ENCODE results near the gene RTCA. TPM values are rescaled to one million over a fixed set of nuclear protein-coding genes. Genes with fewer than 3 reads are reported as not detected.
"Not testable (repeated sequence)": the region's sequence is repeated elsewhere in the genome, so short reads cannot be mapped to it uniquely, and the experiment has no call there.

Gene RTCA
- total RNA-seq, 2 donors from 2014 or later: 15.4 to 23.8 TPM

DNA sequence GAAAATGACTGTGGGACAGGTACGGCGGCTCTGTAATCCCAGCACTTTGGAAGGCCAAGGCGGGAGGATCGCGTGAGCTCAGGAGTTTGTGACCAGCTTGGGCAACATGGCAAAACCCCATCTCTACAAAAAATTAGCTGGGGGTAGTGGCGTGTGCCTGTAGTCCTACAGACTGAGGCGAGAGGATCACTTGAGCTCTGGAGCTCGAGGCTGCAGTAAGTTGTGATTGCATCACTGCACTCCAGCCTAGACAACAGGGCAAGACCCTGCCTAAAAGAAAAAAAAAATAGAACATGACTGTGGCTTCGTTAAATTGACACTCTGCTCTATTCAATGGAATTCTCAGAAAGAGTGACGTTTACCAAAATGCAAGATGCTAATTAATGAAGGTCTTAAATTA is 12.5 kb upstream of the RTCA start:
- H3K27me3 ChIP-seq (replicated peaks; ENCODE audit: insufficient read depth): no peaks in the 10 kb centered on the region
- DNase-seq (ENCODE audit: low spot score): no peak
- H3K4me3 ChIP-seq: no peak overlapping the region
- no peaks in the 10 kb centered on the region for H3K9me3 ChIP-seq
- no peak overlapping the region for H3K27ac ChIP-seq
- ATAC-seq (ENCODE audit: insufficient number of reproducible peaks, low FRiP score, low read depth): no peak
- peaks cover 5 to 9% of the 10 kb centered on the region in 2 donors for H3K4me1 ChIP-seq (ENCODE audit: control insufficient read depth in 1 of 2, low read depth in 2 of 2)
- no peaks in the 10 kb centered on the region for H3K36me3 ChIP-seq
- TF ChIP-seq, protein P1, sequence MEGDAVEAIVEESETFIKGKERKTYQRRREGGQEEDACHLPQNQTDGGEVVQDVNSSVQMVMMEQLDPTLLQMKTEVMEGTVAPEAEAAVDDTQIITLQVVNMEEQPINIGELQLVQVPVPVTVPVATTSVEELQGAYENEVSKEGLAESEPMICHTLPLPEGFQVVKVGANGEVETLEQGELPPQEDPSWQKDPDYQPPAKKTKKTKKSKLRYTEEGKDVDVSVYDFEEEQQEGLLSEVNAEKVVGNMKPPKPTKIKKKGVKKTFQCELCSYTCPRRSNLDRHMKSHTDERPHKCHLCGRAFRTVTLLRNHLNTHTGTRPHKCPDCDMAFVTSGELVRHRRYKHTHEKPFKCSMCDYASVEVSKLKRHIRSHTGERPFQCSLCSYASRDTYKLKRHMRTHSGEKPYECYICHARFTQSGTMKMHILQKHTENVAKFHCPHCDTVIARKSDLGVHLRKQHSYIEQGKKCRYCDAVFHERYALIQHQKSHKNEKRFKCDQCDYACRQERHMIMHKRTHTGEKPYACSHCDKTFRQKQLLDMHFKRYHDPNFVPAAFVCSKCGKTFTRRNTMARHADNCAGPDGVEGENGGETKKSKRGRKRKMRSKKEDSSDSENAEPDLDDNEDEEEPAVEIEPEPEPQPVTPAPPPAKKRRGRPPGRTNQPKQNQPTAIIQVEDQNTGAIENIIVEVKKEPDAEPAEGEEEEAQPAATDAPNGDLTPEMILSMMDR (IDR thresholded peaks at IDR 0.05): no peak

DNA sequence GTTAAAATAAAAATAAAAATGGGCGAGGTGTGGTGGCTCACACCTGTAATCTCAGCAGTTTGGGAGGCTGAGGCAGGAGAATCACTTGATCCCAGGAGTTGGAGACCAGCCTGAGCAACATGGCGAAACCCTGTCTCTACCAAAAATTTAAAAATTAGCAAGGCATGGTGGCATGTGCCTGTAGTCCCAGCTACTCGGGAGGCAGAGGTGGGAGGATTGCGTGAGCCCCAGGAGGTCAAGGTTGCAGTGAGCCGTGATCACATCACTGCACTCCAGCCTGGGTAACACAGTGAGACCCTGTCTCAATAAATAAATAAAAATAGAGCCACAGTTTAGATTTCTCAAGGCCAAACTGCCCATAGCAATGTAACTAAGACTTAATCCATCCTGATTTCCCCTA is 9.7 kb upstream of the RTCA start:
- H3K27me3 ChIP-seq (replicated peaks; ENCODE audit: insufficient read depth); H3K9me3 ChIP-seq; ATAC-seq (ENCODE audit: insufficient number of reproducible peaks, low FRiP score, low read depth); DNase-seq (ENCODE audit: low spot score); H3K27ac ChIP-seq; H3K4me3 ChIP-seq; H3K4me1 ChIP-seq (ENCODE audit: control insufficient read depth in 1 of 2, low read depth in 2 of 2); H3K36me3 ChIP-seq: not testable (repeated sequence)

DNA sequence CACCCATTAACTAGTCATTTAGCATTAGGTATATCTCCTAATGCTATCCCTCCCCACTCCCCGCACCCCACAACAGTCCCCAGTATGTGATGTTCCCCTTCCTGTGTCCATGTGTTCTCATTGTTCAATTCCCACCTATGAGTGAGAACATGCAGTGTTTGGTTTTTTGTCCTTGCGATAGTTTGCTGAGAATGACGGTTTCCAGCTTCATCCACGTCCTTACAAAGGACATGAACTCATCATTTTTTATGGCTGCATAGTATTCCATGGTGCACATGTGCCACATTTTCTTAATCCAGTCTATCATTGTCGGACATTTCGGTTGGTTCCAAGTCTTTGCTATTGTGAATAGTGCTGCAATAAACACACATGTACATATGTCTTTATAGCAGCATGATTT is 7.6 kb upstream of the RTCA start:
- H3K36me3 ChIP-seq; H3K27me3 ChIP-seq (replicated peaks; ENCODE audit: insufficient read depth); H3K9me3 ChIP-seq; H3K4me3 ChIP-seq; ATAC-seq (ENCODE audit: insufficient number of reproducible peaks, low FRiP score, low read depth); DNase-seq (ENCODE audit: low spot score); H3K4me1 ChIP-seq (ENCODE audit: control insufficient read depth in 1 of 2, low read depth in 2 of 2); H3K27ac ChIP-seq: not testable (repeated sequence)

DNA sequence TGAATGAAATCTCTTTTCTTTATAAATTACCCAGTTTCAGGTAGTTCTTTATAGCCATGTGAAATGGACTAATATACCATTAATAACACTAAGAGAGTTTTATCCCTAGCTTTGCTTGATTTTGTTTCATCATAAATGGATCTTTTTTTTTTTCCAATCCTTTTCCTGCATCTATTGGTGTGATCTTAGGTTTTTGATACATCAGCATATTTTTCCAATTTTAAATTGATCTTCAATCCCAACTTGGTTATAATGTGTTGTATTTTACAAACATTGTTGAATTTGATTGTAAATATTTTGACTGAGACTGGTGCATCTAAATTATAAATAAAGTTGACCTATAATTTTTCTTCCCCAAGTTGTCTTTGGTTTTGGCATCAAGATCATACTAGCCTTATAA is 4.3 kb upstream of the RTCA start:
- H3K9me3 ChIP-seq: no peaks in the 10 kb centered on the region
- no peak overlapping the region for H3K4me3 ChIP-seq
- no peak overlapping the region for H3K27ac ChIP-seq
- peaks cover under 1 to 3% of the 10 kb centered on the region in 2 donors for H3K4me1 ChIP-seq (ENCODE audit: control insufficient read depth in 1 of 2, low read depth in 2 of 2)
- peaks cover 3% of the 10 kb centered on the region for H3K36me3 ChIP-seq
- DNase-seq (ENCODE audit: low spot score) (no peak), ATAC-seq (ENCODE audit: insufficient number of reproducible peaks, low FRiP score, low read depth) (no peak)
- TF ChIP-seq, protein P1 (IDR thresholded peaks at IDR 0.05): no peak
- H3K27me3 ChIP-seq (replicated peaks; ENCODE audit: insufficient read depth): no peaks in the 10 kb centered on the region

DNA sequence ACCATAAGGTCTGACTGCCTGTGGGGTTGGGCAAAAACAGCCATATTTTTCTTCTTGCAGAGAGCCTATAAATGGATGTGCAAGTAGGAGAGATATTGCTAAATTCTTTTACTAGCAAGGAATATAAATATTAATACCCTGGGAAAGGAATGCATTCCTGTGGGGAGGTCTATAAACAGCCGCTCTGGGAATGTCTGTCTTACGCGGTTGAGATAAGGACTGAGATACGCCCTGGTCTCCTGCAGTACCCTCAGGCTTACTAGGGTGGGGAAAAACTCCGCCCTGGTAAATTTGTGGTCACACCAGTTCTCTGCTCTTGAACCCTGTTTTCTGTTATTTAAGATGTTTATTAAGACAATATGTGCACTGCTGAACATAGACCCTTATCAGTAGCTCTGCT is 1.9 kb upstream of the RTCA start:
- Histone ChIP-seq H3K36me3 (peaks cover 11% of the 10 kb centered on the region), H3K4me1 (ENCODE audit: control insufficient read depth in 1 of 2, low read depth in 2 of 2) (peaks cover 15 to 17% of the 10 kb centered on the region in 2 donors)
- not testable (repeated sequence) for DNase-seq (ENCODE audit: low spot score); H3K9me3 ChIP-seq; H3K27me3 ChIP-seq (replicated peaks; ENCODE audit: insufficient read depth); H3K27ac ChIP-seq; H3K4me3 ChIP-seq; ATAC-seq (ENCODE audit: insufficient number of reproducible peaks, low FRiP score, low read depth)

DNA sequence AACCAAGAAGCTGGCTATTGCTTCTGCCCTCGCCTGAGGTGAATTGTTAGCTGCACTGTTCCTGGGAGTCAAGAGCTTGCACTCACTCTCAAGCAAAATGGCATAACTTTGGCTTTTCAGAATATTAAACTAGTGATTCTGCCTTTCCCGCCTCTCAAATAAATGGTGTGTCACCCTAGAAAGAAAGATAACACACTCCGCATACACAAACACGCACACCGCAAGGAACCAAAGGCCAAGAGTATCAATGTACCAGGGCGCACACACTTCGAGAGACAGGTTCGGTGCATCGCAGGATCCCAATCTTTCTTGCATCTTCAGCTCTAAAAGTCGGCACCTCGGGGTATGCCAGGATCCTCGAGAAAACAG is 470 bp upstream of the RTCA start:
- ATAC-seq (ENCODE audit: insufficient number of reproducible peaks, low FRiP score, low read depth) (peak; percentile 52), DNase-seq (ENCODE audit: low spot score) (no peak)
- H3K27me3 ChIP-seq (replicated peaks; ENCODE audit: insufficient read depth): no peaks in the 10 kb centered on the region
- H3K36me3 ChIP-seq: peaks cover 13% of the 10 kb centered on the region
- peak overlapping the region; percentile 99 for H3K4me3 ChIP-seq
- peak overlapping the region; percentile 81 to 82 for H3K27ac ChIP-seq
- H3K9me3 ChIP-seq: no peaks in the 10 kb centered on the region
- H3K4me1 ChIP-seq (ENCODE audit: control insufficient read depth in 1 of 2, low read depth in 2 of 2): peaks cover 15 to 20% of the 10 kb centered on the region in 2 donors
- TF ChIP-seq, protein P1 (IDR thresholded peaks at IDR 0.05): no peak

DNA sequence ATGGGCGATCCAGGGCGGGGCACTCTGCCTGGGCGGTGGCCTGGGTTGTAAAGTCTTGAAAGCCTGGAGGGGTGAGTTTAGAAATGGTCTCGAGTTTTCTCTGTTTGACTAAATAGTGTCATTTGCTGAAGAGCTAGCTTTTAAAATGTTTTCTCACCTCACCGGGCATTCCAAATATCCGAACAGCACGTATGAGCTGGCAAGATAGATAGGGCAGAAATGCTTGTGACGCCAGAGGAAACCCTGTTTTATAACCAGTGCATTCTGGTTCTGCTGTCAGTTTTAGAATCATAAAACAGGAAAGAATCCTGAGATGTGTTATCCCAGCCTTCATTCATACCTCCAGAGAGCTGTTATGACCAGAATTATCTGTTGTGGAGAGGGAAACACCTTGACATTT is 725 bp downstream of the RTCA start:
- TF ChIP-seq, protein P1 (IDR thresholded peaks at IDR 0.05): no peak
- Histone ChIP-seq H3K4me1 (ENCODE audit: control insufficient read depth in 1 of 2, low read depth in 2 of 2) (peaks cover 15 to 22% of the 10 kb centered on the region in 2 donors), H3K9me3 (no peaks in the 10 kb centered on the region), H3K36me3 (peaks cover 21% of the 10 kb centered on the region), H3K4me3 (peak overlapping the region; percentile 99), H3K27ac (peak overlapping the region; percentile 81 to 82), H3K27me3 (replicated peaks; ENCODE audit: insufficient read depth) (no peaks in the 10 kb centered on the region)
- ATAC-seq (ENCODE audit: insufficient number of reproducible peaks, low FRiP score, low read depth): no peak
- DNase-seq (ENCODE audit: low spot score): no peak
